ENCODE measurements around the gene DSG3.
"Not testable (repeated sequence)": the region's sequence is repeated elsewhere in the genome, so short reads cannot be mapped to it uniquely, and the experiment has no call there.

DSG3 gene

GRCh38 chr18:31507124-31507523 lies 59.6 kb downstream of the DSG3 start:
- not testable (repeated sequence) for H3K4me2 ChIP-seq (ENCODE audit: low read length); H2BK120ac ChIP-seq (ENCODE audit: insufficient read depth, low read length, poor library complexity); H3K79me1 ChIP-seq (ENCODE audit: low read length); H3K4me3 ChIP-seq (ENCODE audit: low read depth, low read length); H4K91ac ChIP-seq (ENCODE audit: low read depth, low read length); H3K23ac ChIP-seq (ENCODE audit: low read length); H3K9me3 ChIP-seq (ENCODE audit: insufficient read depth, low read depth, low read length); H4K12ac ChIP-seq (ENCODE audit: low read depth, low read length); H3K9ac ChIP-seq (ENCODE audit: low read length); H2BK12ac ChIP-seq (ENCODE audit: low read length); H3K27me3 ChIP-seq (ENCODE audit: insufficient read depth, low read length); H3K79me2 ChIP-seq (ENCODE audit: control insufficient read depth, insufficient read depth, low read length, poor library complexity); H3K27ac ChIP-seq (ENCODE audit: low read depth, low read length); DNase-seq; H2AFZ ChIP-seq (ENCODE audit: insufficient read depth, low read length, poor library complexity); H3K36me3 ChIP-seq (ENCODE audit: control insufficient read depth in 1 of 2, insufficient read depth in 2 of 2, low read length in 2 of 2); H3K18ac ChIP-seq (ENCODE audit: low read length); H3K4ac ChIP-seq (ENCODE audit: low read depth, low read length); H2BK5ac ChIP-seq (ENCODE audit: low read depth, low read length, poor library complexity); H4K8ac ChIP-seq (ENCODE audit: low read depth, low read length); H3K14ac ChIP-seq (ENCODE audit: low read length); H2AK5ac ChIP-seq (ENCODE audit: low read length)
- peaks cover 12 to 17% of the 10 kb centered on the region in 2 experiments for H3K4me1 ChIP-seq (ENCODE audit: control insufficient read depth in 1 of 2, insufficient read depth in 2 of 2, low read length in 2 of 2)
- no CpG with 5 or more reads among the region's 2 CpGs for WGBS (ENCODE audit: extremely low coverage, insufficient coverage, insufficient read length)

GRCh38 chr18:31508781-31509180 lies 61.2 kb downstream of the DSG3 start:
- peaks cover 0 to 2% of the 10 kb centered on the region in 2 experiments for H3K36me3 ChIP-seq (ENCODE audit: control insufficient read depth in 1 of 2, insufficient read depth in 2 of 2, low read length in 2 of 2)
- H2BK120ac ChIP-seq (ENCODE audit: insufficient read depth, low read length, poor library complexity), result no peak overlapping the region
- no peak overlapping the region for H4K8ac ChIP-seq (ENCODE audit: low read depth, low read length)
- H3K14ac ChIP-seq (ENCODE audit: low read length), result no peak overlapping the region
- WGBS (ENCODE audit: extremely low coverage, insufficient coverage, insufficient read length), result no CpG with 5 or more reads among the region's 1 CpG
- no peak overlapping the region for H2AK5ac ChIP-seq (ENCODE audit: low read length)
- no peak overlapping the region for H3K18ac ChIP-seq (ENCODE audit: low read length)
- H3K23ac ChIP-seq (ENCODE audit: low read length), result no peak overlapping the region
- H3K9ac ChIP-seq (ENCODE audit: low read length), result no peak overlapping the region
- H4K91ac ChIP-seq (ENCODE audit: low read depth, low read length), result no peak overlapping the region
- H3K4me2 ChIP-seq (ENCODE audit: low read length), result no peak overlapping the region
- H2BK5ac ChIP-seq (ENCODE audit: low read depth, low read length, poor library complexity), result no peak overlapping the region
- peaks cover 12 to 22% of the 10 kb centered on the region in 2 experiments for H3K4me1 ChIP-seq (ENCODE audit: control insufficient read depth in 1 of 2, insufficient read depth in 2 of 2, low read length in 2 of 2)
- H3K79me2 ChIP-seq (ENCODE audit: control insufficient read depth, insufficient read depth, low read length, poor library complexity), result peaks cover 5% of the 10 kb centered on the region
- H3K27ac ChIP-seq (ENCODE audit: low read depth, low read length), result no peak overlapping the region
- DNase-seq, result no peak
- H2BK12ac ChIP-seq (ENCODE audit: low read length), result no peak overlapping the region
- no peaks in the 10 kb centered on the region for H3K9me3 ChIP-seq (ENCODE audit: insufficient read depth, low read depth, low read length)
- peak overlapping the region; percentile 90 for H3K4ac ChIP-seq (ENCODE audit: low read depth, low read length)
- no peak overlapping the region for H3K4me3 ChIP-seq (ENCODE audit: low read depth, low read length)
- no peak overlapping the region for H2AFZ ChIP-seq (ENCODE audit: insufficient read depth, low read length, poor library complexity)
- no peak overlapping the region for H4K12ac ChIP-seq (ENCODE audit: low read depth, low read length)
- H3K27me3 ChIP-seq (ENCODE audit: insufficient read depth, low read length), result no peaks in the 10 kb centered on the region
- H3K79me1 ChIP-seq (ENCODE audit: low read length), result peaks cover 10% of the 10 kb centered on the region

- peaks cover 5% of the 10 kb centered on the region for H3K79me2 ChIP-seq (ENCODE audit: control insufficient read depth, insufficient read depth, low read length, poor library complexity)
- no peak overlapping the region for H4K12ac ChIP-seq (ENCODE audit: low read depth, low read length)
- no peaks in the 10 kb centered on the region for H3K27me3 ChIP-seq (ENCODE audit: insufficient read depth, low read length)
- no peak overlapping the region for H4K91ac ChIP-seq (ENCODE audit: low read depth, low read length)
- no peak overlapping the region for H3K23ac ChIP-seq (ENCODE audit: low read length)
- no peak overlapping the region for H2AFZ ChIP-seq (ENCODE audit: insufficient read depth, low read length, poor library complexity)
- H3K18ac ChIP-seq (ENCODE audit: low read length), result no peak overlapping the region
- H3K4ac ChIP-seq (ENCODE audit: low read depth, low read length), result no peak overlapping the region
- no peak overlapping the region for H2BK120ac ChIP-seq (ENCODE audit: insufficient read depth, low read length, poor library complexity)
- no CpG with 5 or more reads among the region's 3 CpGs for WGBS (ENCODE audit: extremely low coverage, insufficient coverage, insufficient read length)
- no peak overlapping the region for H2AK5ac ChIP-seq (ENCODE audit: low read length)
- no peak overlapping the region for H3K27ac ChIP-seq (ENCODE audit: low read depth, low read length)
- H3K79me1 ChIP-seq (ENCODE audit: low read length), result peaks cover 11% of the 10 kb centered on the region
- no peak for DNase-seq
- H3K9me3 ChIP-seq (ENCODE audit: insufficient read depth, low read depth, low read length), result no peaks in the 10 kb centered on the region
- no peak overlapping the region for H3K9ac ChIP-seq (ENCODE audit: low read length)
- H3K4me1 ChIP-seq (ENCODE audit: control insufficient read depth in 1 of 2, insufficient read depth in 2 of 2, low read length in 2 of 2), result peaks cover 12 to 23% of the 10 kb centered on the region in 2 experiments
- H3K14ac ChIP-seq (ENCODE audit: low read length), result no peak overlapping the region
- H2BK5ac ChIP-seq (ENCODE audit: low read depth, low read length, poor library complexity), result no peak overlapping the region
- H4K8ac ChIP-seq (ENCODE audit: low read depth, low read length), result no peak overlapping the region
- no peak overlapping the region for H3K4me2 ChIP-seq (ENCODE audit: low read length)
- no peak overlapping the region for H2BK12ac ChIP-seq (ENCODE audit: low read length)
- H3K4me3 ChIP-seq (ENCODE audit: low read depth, low read length), result no peak overlapping the region
- H3K36me3 ChIP-seq (ENCODE audit: control insufficient read depth in 1 of 2, insufficient read depth in 2 of 2, low read length in 2 of 2), result peaks cover 0 to 2% of the 10 kb centered on the region in 2 experiments
Observed at GRCh38 chr18:31509571-31509970, 62.0 kb downstream of the DSG3 start.

- no peak for DNase-seq
- Histone ChIP-seq H3K9ac (ENCODE audit: low read length) (no peak overlapping the region), H3K4me1 (ENCODE audit: control insufficient read depth in 1 of 2, insufficient read depth in 2 of 2, low read length in 2 of 2) (peaks cover 12 to 23% of the 10 kb centered on the region in 2 experiments), H3K18ac (ENCODE audit: low read length) (no peak overlapping the region), H3K4me3 (ENCODE audit: low read depth, low read length) (no peak overlapping the region), H2BK12ac (ENCODE audit: low read length) (no peak overlapping the region), H2BK120ac (ENCODE audit: insufficient read depth, low read length, poor library complexity) (no peak overlapping the region), H3K9me3 (ENCODE audit: insufficient read depth, low read depth, low read length) (no peaks in the 10 kb centered on the region), H3K4me2 (ENCODE audit: low read length) (no peak overlapping the region), H2AK5ac (ENCODE audit: low read length) (no peak overlapping the region), H2AFZ (ENCODE audit: insufficient read depth, low read length, poor library complexity) (no peak overlapping the region), H4K91ac (ENCODE audit: low read depth, low read length) (no peak overlapping the region), H3K36me3 (ENCODE audit: control insufficient read depth in 1 of 2, insufficient read depth in 2 of 2, low read length in 2 of 2) (peaks cover 0 to 2% of the 10 kb centered on the region in 2 experiments), H3K79me2 (ENCODE audit: control insufficient read depth, insufficient read depth, low read length, poor library complexity) (peaks cover 3% of the 10 kb centered on the region), H4K12ac (ENCODE audit: low read depth, low read length) (no peak overlapping the region), H3K14ac (ENCODE audit: low read length) (no peak overlapping the region), H3K27ac (ENCODE audit: low read depth, low read length) (peak overlapping the region; percentile 39), H3K79me1 (ENCODE audit: low read length) (peaks cover 11% of the 10 kb centered on the region), H4K8ac (ENCODE audit: low read depth, low read length) (no peak overlapping the region), H3K4ac (ENCODE audit: low read depth, low read length) (no peak overlapping the region), H3K27me3 (ENCODE audit: insufficient read depth, low read length) (no peaks in the 10 kb centered on the region), H2BK5ac (ENCODE audit: low read depth, low read length, poor library complexity) (no peak overlapping the region), H3K23ac (ENCODE audit: low read length) (no peak overlapping the region)
Observed at GRCh38 chr18:31510319-31510718, 62.8 kb downstream of the DSG3 start.
